Dermis microvascular lymphatic vessel endothelial cell (primary cell): ENCODE measurements around the gene FBXW5. TPM values are rescaled to one million over a fixed set of nuclear protein-coding genes. Genes with fewer than 3 reads are reported as not detected.

Experiments
- DNase-seq, 2 donors: peaks; one replicate each; pipeline versions ENCODE4 v3.0.0 to v3.0.0-alpha.2; 2010; ENCODE audit warnings: low read depth in 2 of 2
- total RNA-seq: library from RNA; depleted of rRNA; stranded (reverse); fragments of >200 nt; gene quantifications from 2 replicates; pipeline ENCODE4 v1.2.1, GENCODE V29; 2014

FBXW5 gene
- 130 and 218 TPM in 2 replicates for total RNA-seq

- DNase-seq = peak; percentile 81 to 93
Measured at GRCh38 chr9:136944519-136945332, at the start of gene FBXW5, which contains the start of gene C8G. TSS of gene FBXW5 (minus strand) at chr9:136944738. CDS start at chr9:136944083, 655 bp downstream. TSS of gene C8G (plus strand) at chr9:136945243. CDS start at chr9:136945321, 78 bp downstream.

- no peak for DNase-seq
Measured at GRCh38 chr9:136992819-136993369, 48.4 kb upstream of the FBXW5 start.

DNA sequence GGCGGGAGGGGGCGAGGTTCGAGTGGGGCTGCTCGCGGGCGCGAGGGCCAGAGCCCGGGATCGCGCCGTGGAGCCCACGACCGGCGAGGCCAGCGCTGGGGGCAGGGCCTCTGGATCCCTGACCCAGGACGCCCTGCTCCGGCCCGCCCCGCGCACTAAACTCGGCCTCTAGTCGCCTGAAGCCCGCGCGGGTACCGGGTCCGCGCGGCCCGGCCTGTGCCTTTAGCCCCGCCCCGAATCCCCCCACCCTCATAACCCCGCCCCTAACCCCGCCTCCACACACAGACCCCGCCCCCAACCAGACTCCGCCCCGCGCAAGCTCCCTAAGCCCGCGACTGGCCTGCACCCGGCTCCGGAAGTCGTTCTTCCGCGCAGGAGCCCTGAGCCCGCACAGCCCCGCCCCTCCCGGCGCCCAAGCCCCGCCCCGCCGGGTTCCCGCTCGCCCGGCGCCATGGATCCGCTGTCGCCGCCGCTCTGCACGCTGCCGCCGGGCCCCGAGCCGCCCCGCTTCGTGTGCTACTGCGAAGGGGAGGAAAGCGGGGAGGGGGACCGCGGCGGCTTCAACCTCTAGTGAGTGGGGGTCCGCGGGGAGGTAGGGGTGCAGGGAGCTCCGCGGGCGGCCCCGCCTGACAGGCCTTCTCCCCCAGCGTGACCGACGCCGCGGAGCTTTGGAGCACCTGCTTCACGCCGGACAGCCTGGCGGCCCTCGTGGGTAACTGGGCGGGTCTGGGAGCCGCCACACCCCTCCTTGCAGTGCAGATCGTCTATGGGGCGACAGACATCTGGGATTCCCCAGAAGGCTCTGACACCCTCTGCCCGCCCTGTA is 47.7 kb upstream of the FBXW5 start, which contains the start of gene PAXX:
PAXX (plus strand) TSS at position 430 of the 826 bp plus-strand sequence; CDS start at position 452, 22 bp downstream.
- peak; percentile 66 to 89 for DNase-seq

GRCh38 chr9:136990242-136990911 is 45.8 kb upstream of the FBXW5 start:
- DNase-seq = peak in 1 of 2 donors; percentile 21

DNA sequence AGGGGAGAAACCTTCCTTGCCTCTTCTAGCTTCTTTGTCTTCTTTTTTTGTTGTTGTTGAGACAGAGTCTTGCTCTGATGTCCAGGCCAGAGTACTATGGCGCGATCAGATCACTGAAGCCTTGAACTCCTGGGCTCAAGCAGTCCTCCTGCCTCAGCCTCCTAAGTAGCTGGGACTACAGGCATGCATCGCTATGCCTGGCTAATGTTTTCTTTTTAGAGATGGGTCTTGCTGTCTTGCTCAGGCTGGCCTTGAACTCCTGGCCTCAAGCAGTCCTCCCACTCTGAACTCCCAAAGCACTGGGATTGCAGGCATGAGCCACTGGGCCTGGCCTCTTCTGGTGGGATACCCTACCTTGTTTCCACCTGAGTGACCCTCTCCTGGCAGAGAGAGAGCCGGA is 44.3 kb upstream of the FBXW5 start:
- DNase-seq = no peak

GRCh38 chr9:136985853-136986252 is 41.3 kb upstream of the FBXW5 start:
- DNase-seq = no peak

- no peak for DNase-seq
Measured at GRCh38 chr9:136985027-136985602, 40.6 kb upstream of the FBXW5 start.

DNA sequence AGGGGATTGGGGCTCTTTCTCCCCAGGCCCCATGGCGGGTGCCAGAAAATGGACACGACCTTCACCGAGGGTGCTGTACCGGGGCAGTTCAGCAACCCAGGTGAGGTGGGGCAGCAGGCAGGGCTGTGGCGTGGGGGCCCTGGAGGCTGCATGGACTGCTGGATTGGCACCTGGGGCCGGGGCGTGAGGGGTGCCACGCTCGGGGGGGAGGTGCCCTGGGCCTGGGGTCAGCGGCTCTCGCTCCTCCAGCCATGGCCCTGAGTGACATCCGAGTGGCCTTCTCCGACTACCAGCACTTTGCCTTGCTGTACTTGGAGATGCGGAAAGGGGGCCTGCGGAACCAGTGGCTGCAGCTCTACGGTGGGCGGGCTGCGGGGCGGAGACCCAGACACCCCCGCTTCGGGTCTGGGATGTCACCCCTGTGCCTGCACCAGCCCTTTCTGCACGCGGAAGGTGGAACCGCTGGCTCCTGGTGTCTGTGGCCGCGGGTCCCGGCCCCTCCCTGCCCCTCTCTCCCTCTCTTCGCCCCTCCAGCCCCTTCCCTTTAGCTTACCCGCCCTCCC is 40.0 kb upstream of the FBXW5 start:
- DNase-seq = no peak

DNA sequence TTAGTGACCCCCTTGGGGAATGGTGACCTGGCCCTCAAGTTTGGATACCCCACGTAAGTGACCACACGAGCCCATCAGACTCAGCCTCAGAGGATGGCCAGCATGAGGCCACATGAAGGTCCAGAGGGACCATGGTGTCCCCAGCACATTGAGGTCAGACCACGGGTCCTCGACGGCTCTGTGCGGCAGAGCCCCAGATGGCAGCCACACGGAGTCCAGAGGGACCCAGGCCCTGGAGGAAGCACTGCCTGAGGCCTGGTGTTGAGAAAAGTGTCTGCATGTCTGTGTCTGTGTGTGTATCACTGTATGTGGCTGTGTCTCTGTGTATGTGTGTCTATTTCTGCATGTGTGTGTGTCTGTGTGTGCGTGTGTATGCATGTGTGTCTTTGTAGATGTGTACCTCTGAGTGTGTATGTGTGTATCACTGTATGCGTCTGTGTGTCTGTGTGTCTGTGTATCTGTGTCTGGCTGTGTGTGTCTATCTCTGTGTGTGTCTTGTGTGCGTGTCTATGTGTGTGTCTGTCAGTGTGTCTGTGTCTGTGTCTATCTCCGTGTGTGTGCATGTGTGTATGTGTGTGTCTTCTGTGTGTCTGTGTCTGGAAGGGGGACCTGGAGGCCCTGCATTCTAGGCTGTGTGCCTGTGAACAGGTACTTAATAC is 39.2 kb upstream of the FBXW5 start:
- DNase-seq = no peak

DNA sequence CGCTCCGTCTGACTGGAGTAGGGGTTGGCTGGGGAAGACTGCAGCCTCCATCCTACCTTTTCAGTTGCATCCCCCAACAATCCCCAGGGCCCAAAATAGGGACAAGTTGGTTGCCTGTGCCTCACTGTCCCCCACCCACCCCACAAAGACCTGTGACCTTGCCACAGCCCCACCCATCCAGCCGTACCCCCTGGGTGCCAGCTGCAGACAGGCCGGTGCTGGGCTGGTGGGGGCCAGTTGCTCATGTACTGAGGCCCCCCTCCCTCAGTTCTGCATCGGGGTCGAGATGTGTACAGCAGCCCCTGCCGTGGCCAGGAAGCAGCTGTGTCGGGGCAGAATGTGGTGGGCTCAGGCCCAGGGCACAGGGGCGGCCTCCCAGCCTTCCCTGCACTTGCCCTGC is 38.6 kb upstream of the FBXW5 start:
- DNase-seq = no peak

DNA sequence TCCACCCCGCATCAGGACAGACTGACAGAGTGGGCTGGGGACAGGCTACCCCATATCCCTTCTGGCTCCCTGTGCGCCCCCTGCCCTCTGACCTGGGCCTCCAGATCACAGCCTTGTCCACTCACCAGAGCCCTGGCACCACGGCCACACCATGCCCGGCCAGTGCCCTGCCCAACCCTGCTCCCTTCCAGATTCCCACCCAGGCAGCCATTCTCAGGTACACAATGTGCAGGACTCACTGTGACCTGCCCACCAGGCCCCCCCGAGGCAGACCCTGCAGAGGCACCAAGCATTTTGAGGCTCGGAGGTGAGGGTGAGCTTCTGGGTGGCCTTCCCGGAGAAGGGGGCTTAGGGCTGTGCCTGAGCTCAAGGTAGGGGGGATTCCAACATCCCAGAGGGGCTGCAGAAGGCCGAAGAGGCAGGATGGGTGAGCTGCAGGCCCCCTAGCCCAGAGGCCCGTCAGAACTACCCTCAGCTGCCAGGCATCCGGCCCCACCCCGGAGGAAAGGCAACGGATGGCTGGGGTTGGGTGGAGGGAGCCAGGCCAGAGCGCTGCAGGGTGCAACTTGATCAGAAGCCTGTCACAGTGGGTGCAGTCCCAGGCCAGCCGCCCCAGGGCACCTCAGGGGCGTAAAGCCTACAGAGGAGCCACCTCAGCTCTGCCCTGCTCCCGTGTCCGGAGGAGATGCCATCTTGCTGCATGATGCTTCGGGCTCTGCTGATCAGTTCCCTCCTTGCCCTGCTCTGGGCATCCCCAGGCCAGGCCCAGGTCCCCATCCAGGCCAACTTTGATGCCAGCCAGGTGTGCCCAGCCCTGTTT is 37.9 kb upstream of the FBXW5 start, which contains the start of gene LCNL1:
LCNL1 (plus strand) TSS at position 762 of the 820 bp plus-strand sequence. CDS start 594 bp downstream, outside the sequence.
- DNase-seq = no peak

DNA sequence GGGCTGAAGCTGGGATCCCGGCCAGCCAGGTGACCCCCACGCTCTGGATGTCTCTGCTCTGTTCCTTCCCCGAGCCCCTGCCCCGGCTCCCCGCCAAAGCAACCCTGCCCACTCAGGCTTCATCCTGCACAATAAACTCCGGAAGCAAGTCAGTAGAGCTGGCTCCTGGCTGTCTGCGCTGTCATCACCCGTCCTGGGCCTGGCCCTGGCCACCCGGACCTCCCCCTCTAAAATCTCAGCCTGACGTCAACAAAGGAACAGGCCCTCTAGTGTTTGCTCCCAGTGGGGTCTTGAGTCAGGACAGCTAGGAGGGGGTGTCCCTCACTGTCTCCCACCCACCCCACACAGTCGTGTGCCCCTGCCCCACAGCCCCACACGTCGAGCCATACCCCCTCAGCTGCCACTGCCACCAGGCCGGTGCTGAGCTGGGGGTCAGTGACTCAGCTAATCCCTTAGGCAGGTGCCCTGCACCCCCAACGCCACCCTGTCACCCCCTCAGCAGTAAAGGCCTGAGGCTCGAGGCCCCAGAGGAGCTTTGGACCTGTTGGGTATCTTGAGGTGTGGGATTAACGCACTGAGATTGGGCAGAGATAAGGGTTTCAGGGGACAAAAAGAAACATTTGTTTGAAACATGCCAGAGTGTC is 37.2 kb upstream of the FBXW5 start:
- peak; percentile 55 for DNase-seq

GRCh38 chr9:136980669-136981478 is 36.3 kb upstream of the FBXW5 start:
- no peak for DNase-seq

GRCh38 chr9:136979769-136980587 is 35.4 kb upstream of the FBXW5 start:
- no peak for DNase-seq

GRCh38 chr9:136978865-136979544 is 34.5 kb upstream of the FBXW5 start:
- no peak for DNase-seq
